ENCODE data around the gene HIVEP3. TPM values are rescaled to one million over a fixed set of nuclear protein-coding genes. Genes with fewer than 3 reads are reported as not detected.

Gene HIVEP3
- polyA plus RNA-seq, 1 of the 3 experiments (the other 2 are of a cell fraction), result 6.4 TPM

DNA sequence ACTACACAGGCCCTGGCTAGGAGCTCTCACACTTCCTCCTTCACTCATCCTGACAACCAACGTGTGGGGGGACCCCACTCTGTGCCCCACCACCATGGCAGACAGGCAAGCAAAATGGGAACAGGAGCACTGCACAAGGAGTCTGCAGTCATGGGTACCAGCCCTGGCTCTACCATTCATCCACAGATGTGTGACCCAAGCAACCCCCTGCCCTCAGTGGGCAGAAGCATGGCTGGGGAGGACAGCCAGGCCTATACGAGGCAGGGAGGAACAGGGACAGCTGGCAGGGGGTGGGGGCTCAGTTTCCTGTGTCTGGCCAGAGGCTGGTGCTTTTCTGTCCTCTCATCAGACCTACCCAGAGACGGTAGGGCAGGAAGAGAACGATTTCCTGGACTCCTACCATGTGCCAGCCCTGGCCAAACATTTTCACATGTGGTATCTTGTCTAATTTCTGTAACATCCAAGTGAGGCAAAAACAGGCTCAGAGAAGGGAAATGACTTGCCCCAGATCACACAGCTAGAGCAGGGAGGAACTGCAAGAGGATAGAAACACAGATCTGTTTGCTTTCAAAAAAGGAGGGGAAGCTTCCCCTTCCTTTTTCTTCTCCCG is 178.0 kb downstream of the HIVEP3 start (continued):
- TF ChIP-seq NFIC (IDR thresholded peaks at IDR 0.05; ENCODE audit: borderline replicate concordance) (no peak), TEAD4 (IDR thresholded peaks at IDR 0.05; ENCODE audit: borderline replicate concordance, insufficient read depth) (no peak), RAD21 (IDR thresholded peaks at IDR 0.05; ENCODE audit: low read length) (no peak), MAX (IDR thresholded peaks at IDR 0.05; ENCODE audit: low read depth) (no peak)
- TF ChIP-seq, protein P1, sequence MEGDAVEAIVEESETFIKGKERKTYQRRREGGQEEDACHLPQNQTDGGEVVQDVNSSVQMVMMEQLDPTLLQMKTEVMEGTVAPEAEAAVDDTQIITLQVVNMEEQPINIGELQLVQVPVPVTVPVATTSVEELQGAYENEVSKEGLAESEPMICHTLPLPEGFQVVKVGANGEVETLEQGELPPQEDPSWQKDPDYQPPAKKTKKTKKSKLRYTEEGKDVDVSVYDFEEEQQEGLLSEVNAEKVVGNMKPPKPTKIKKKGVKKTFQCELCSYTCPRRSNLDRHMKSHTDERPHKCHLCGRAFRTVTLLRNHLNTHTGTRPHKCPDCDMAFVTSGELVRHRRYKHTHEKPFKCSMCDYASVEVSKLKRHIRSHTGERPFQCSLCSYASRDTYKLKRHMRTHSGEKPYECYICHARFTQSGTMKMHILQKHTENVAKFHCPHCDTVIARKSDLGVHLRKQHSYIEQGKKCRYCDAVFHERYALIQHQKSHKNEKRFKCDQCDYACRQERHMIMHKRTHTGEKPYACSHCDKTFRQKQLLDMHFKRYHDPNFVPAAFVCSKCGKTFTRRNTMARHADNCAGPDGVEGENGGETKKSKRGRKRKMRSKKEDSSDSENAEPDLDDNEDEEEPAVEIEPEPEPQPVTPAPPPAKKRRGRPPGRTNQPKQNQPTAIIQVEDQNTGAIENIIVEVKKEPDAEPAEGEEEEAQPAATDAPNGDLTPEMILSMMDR (IDR thresholded peaks at IDR 0.05), result no peak

DNA sequence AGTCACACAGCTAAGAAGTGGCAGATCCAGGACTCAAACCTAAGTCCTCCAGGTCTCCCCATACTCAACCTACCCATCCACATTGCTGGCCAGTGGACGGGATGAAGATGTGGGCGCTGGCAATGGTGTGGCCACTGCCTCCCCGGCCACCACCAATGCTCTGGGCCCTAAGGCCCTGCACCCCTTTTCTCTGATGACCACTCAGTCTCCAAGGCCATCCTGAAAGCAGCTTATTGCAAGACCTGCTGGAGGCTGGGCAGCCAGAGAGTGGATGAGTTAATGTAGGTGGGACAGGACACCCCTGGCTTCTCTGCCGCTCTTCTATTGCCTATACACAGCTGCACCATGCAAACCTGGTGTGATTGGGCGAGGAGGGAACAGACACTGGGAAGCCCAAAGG is 178.7 kb downstream of the HIVEP3 start:
- POLR2A ChIA-PET, result no interaction called here
- no peak overlapping the region for H3K27ac ChIP-seq (ENCODE audit: low read depth in 2 of 2, low read length in 1 of 2)

More for the DNA sequence above, 178.7 kb downstream of the HIVEP3 start:
- Histone ChIP-seq H3K4me3 (ENCODE audit: low read depth in 2 of 2, low read length in 1 of 2) (no peak overlapping the region), H3K9me2 (no peaks in the 10 kb centered on the region), H2AFZ (ENCODE audit: low read depth) (no peak overlapping the region), H3K4me1 (ENCODE audit: control insufficient read depth in 1 of 2, insufficient read depth in 2 of 2, low read depth in 1 of 2, low read length in 1 of 2) (peaks cover 0 to 13% of the 10 kb centered on the region in 2 experiments; a peak in 1 of 4 replicates), H3K9me3 (no peaks in the 10 kb centered on the region), H4K20me1 (ENCODE audit: insufficient read depth) (no peaks in the 10 kb centered on the region), H3K27me3 (ENCODE audit: insufficient read depth) (no peaks in the 10 kb centered on the region), H3F3A (replicated peaks; ENCODE audit: insufficient read depth) (no peaks in the 10 kb centered on the region), H3K79me2 (ENCODE audit: insufficient read depth) (no peaks in the 10 kb centered on the region), H3K36me3 (replicated peaks in 1 of 2; ENCODE audit: control insufficient read depth in 1 of 2, insufficient read depth in 2 of 2, low read length in 1 of 2) (no peaks in the 10 kb centered on the region), H3K4me2 (no peak overlapping the region), H3K9ac (no peak overlapping the region)
- CTCF ChIA-PET, result no interaction called here
- TF ChIP-seq GATA2 (CRISPR knock-in tag; IDR thresholded peaks at IDR 0.05) (no peak), YY1 (IDR thresholded peaks at IDR 0.05; ENCODE audit: low read depth) (no peak), MAX (IDR thresholded peaks at IDR 0.05; ENCODE audit: low read depth) (no peak), FOSL2 (IDR thresholded peaks at IDR 0.05; ENCODE audit: borderline replicate concordance, low read depth) (no peak), IRF3 (IDR thresholded peaks at IDR 0.05; ENCODE audit: low read depth, low read length) (no peak), RXRA (IDR thresholded peaks at IDR 0.05; ENCODE audit: borderline replicate concordance, low read depth) (no peak), MXI1 (IDR thresholded peaks at IDR 0.05; ENCODE audit: low read depth, low read length) (no peak), TCF12 (IDR thresholded peaks at IDR 0.05) (no peak), SMC3 (IDR thresholded peaks at IDR 0.05; ENCODE audit: low read depth, low read length) (no peak)
- TF ChIP-seq, protein P1 (IDR thresholded peaks at IDR 0.05), result no peak
- TF ChIP-seq, protein P2, sequence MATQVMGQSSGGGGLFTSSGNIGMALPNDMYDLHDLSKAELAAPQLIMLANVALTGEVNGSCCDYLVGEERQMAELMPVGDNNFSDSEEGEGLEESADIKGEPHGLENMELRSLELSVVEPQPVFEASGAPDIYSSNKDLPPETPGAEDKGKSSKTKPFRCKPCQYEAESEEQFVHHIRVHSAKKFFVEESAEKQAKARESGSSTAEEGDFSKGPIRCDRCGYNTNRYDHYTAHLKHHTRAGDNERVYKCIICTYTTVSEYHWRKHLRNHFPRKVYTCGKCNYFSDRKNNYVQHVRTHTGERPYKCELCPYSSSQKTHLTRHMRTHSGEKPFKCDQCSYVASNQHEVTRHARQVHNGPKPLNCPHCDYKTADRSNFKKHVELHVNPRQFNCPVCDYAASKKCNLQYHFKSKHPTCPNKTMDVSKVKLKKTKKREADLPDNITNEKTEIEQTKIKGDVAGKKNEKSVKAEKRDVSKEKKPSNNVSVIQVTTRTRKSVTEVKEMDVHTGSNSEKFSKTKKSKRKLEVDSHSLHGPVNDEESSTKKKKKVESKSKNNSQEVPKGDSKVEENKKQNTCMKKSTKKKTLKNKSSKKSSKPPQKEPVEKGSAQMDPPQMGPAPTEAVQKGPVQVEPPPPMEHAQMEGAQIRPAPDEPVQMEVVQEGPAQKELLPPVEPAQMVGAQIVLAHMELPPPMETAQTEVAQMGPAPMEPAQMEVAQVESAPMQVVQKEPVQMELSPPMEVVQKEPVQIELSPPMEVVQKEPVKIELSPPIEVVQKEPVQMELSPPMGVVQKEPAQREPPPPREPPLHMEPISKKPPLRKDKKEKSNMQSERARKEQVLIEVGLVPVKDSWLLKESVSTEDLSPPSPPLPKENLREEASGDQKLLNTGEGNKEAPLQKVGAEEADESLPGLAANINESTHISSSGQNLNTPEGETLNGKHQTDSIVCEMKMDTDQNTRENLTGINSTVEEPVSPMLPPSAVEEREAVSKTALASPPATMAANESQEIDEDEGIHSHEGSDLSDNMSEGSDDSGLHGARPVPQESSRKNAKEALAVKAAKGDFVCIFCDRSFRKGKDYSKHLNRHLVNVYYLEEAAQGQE (IDR thresholded peaks at IDR 0.05; ENCODE audit: low read depth, low read length), result no peak
- DNase-seq, result no peak
- WGBS (ENCODE audit: low lambda C conversion rate), result 95% methylated on average over 4 of the region's 5 CpGs
